Stimulated activated naive CD8-positive, alpha-beta T cell treated with anti-CD3 and anti-CD28 coated beads, Interleukin-15, Interleukin-2, amounts not matched to agents 100 U/mL and 50 U/mL, for 24 hours (primary cell): Measurements from ENCODE around the gene CCZ1.
"Not testable (repeated sequence)": the region's sequence is repeated elsewhere in the genome, so short reads cannot be mapped to it uniquely, and the experiment has no call there.

Experiments used
- ATAC-seq: fragments of 150-1000 bp; cut with Tn5 transposase; one replicate; pipeline ENCODE4 v1.10.0; 2021
- DNase-seq: peaks from one replicate; pipeline ENCODE4 v3.0.0; 2021

CCZ1 gene

GRCh38 chr7:5908835-5909234 lies 10.3 kb downstream of the CCZ1 start:
- DNase-seq, ATAC-seq: not testable (repeated sequence)

GRCh38 chr7:5916529-5916928 lies 18.0 kb downstream of the CCZ1 start:
- not testable (repeated sequence) for DNase-seq, ATAC-seq

GRCh38 chr7:5924180-5924579 lies 25.6 kb downstream of the CCZ1 start:
- not testable (repeated sequence) for DNase-seq, ATAC-seq

GRCh38 chr7:5924630-5925029 lies 26.1 kb downstream of the CCZ1 start:
- DNase-seq: not testable (repeated sequence)
- peak; percentile 57 for ATAC-seq

- DNase-seq, ATAC-seq: not testable (repeated sequence)
These were observed 27.8 kb downstream of the CCZ1 start for GRCh38 chr7:5926263-5926870.

GRCh38 chr7:5930290-5930689 lies 31.8 kb downstream of the CCZ1 start:
- DNase-seq, ATAC-seq: not testable (repeated sequence)

- peak; percentile 2 for DNase-seq
- not testable (repeated sequence) for ATAC-seq
These were observed 32.7 kb downstream of the CCZ1 start for GRCh38 chr7:5931250-5931649.

- not testable (repeated sequence) for ATAC-seq, DNase-seq
These were observed 33.5 kb downstream of the CCZ1 start for GRCh38 chr7:5931905-5932644.

- DNase-seq, ATAC-seq: not testable (repeated sequence)
These were observed 36.5 kb downstream of the CCZ1 start for GRCh38 chr7:5934945-5935450.

GRCh38 chr7:5963205-5963604 lies 64.7 kb downstream of the CCZ1 start:
- DNase-seq, ATAC-seq: not testable (repeated sequence)

GRCh38 chr7:5963810-5964209 lies 65.3 kb downstream of the CCZ1 start:
- ATAC-seq, DNase-seq: not testable (repeated sequence)

- DNase-seq, ATAC-seq: not testable (repeated sequence)
These were observed 71.9 kb downstream of the CCZ1 start, which contains the start of gene RSPH10B for GRCh38 chr7:5970347-5970911. RSPH10B (minus strand) TSS chr7:5970689; CDS start chr7:5967116, 3,573 bp downstream.

- not testable (repeated sequence) for ATAC-seq, DNase-seq
These were observed 75.0 kb downstream of the CCZ1 start for GRCh38 chr7:5973580-5973979.
